HCT116 (cell line): Measurements from ENCODE around the gene STPG1. TPM values are rescaled to one million over a fixed set of nuclear protein-coding genes. Genes with fewer than 3 reads are reported as not detected.

ENCODE experiments used
- ATAC-seq: fragments of 200-7000 bp; cut with Tn5 transposase; 2 replicates; pipeline ENCODE4 v1.9.1; 2020; ENCODE audit warnings: mild to moderate bottlenecking, moderate library complexity
- BruUV-seq: library from RNA; stranded (reverse); fragments of 400-500 nt; replicated peaks from 2 replicates; lab custom pipeline; 2021; lab: Mats Ljungman, UMichigan
- CTCF ChIA-PET: fragments of 300-600 bp; sonication (Branson Sonifier 250); formaldehyde crosslinking; loops from one replicate; lab custom pipeline; 2021; ENCODE audit warnings: antibody characterized with exemption; lab: Charles Lee
- POLR2A ChIA-PET: fragments of 300-600, 350-600 bp; sonication (Branson Sonifier 250); formaldehyde crosslinking; loops from one replicate; lab custom pipeline; 2021; ENCODE audit warnings: antibody characterized with exemption; lab: Charles Lee
- RAD21 ChIA-PET, 2 experiments: fragments of 300-600 bp; sonication (Branson Sonifier 250); formaldehyde crosslinking; loops; one replicate each; lab custom pipeline; 2023; ENCODE audit warnings: low total read pairs in 2 of 2; ENCODE audit not compliant: uncharacterized antibody in 2 of 2, unreplicated experiment in 2 of 2, low non-redundant PET in 1 of 2; lab: Charles Lee
- DNase-seq: peaks from one replicate; pipeline ENCODE4 v3.0.0-alpha.2; 2010; ENCODE audit warnings: low read depth, low spot score
- H2AFZ ChIP-seq: fragments of 200-600 bp; shearing (Covaris generic), sonication (generic); 2 replicates; pipeline ENCODE4 v1.6.1; 2017; ENCODE audit warnings: low read depth, mixed run types, mixed read lengths, antibody characterized with exemption, low read length; ENCODE audit not compliant: poor library complexity, severe bottlenecking
- H3K27ac ChIP-seq: 2 replicates; pipeline ENCODE4 v1.5.1; 2012; ENCODE audit warnings: low read depth, low read length
- H3K27me3 ChIP-seq: fragments of 200-600 bp; sonication (generic); 2 replicates; pipeline ENCODE4 v1.6.1; 2016; ENCODE audit warnings: mixed run types, low read length, mixed read lengths; ENCODE audit not compliant: insufficient read depth
- H3K36me3 ChIP-seq, 2 experiments: fragments of 200-500 bp in 1 of 2; fragments of 200-600 bp in 1 of 2; sonication (Bioruptor generic) in 1 of 2; sonication (generic) in 1 of 2; 2 replicates each; pipeline versions ENCODE4 v1.5.1 to v1.6.1; 2014 to 2016; ENCODE audit warnings: low read length in 2 of 2, inconsistent platforms in 1 of 2, mixed read lengths in 1 of 2, mixed run types in 1 of 2; ENCODE audit not compliant: insufficient read depth in 2 of 2, control insufficient read depth in 1 of 2
- H3K4me1 ChIP-seq, 2 experiments: fragments of 200-600 bp in 1 of 2; sonication (generic) in 1 of 2; 2 replicates each; pipeline versions ENCODE4 v1.5.1 to v1.6.1; 2012 to 2017; ENCODE audit warnings: low read length in 2 of 2, inconsistent platforms in 1 of 2, mild to moderate bottlenecking in 1 of 2, mixed read lengths in 1 of 2, mixed run types in 1 of 2, moderate library complexity in 1 of 2; ENCODE audit not compliant: insufficient read depth in 2 of 2, control insufficient read depth in 1 of 2
- H3K4me2 ChIP-seq: fragments of 200-600 bp; sonication (generic); 2 replicates; pipeline ENCODE4 v1.6.1; 2017; ENCODE audit warnings: mixed run types, low read length, mixed read lengths
- H3K4me3 ChIP-seq, 2 experiments: fragments of 200-600 bp in 1 of 2; sonication (generic) in 1 of 2; replicated peaks in 1 of 2; 2 replicates each; pipeline ENCODE4 v1.5.1; 2011 to 2016; ENCODE audit warnings: low read length in 2 of 2, control low read depth in 1 of 2, low read depth in 1 of 2, mild to moderate bottlenecking in 1 of 2, mixed read lengths in 1 of 2, mixed run types in 1 of 2
- H3K79me2 ChIP-seq: fragments of 200-600 bp; sonication (generic); 2 replicates; pipeline ENCODE4 v1.6.1; 2017; ENCODE audit warnings: mild to moderate bottlenecking, mixed run types, low read length, moderate library complexity, mixed read lengths; ENCODE audit not compliant: insufficient read depth
- H3K9ac ChIP-seq: fragments of 200-600 bp; sonication (generic); 2 replicates; pipeline ENCODE4 v1.6.1; 2016; ENCODE audit warnings: low read length, mixed read lengths
- H3K9me2 ChIP-seq: fragments of 200-600 bp; sonication (generic), shearing (Covaris generic); 2 replicates; pipeline ENCODE4 v1.6.1; 2017; ENCODE audit warnings: mixed run types, mild to moderate bottlenecking, moderate library complexity; ENCODE audit not compliant: insufficient read depth
- H3K9me3 ChIP-seq, 2 experiments: fragments of 200-500 bp in 1 of 2; fragments of 200-600 bp in 1 of 2; sonication (Bioruptor generic) in 1 of 2; sonication (generic) in 1 of 2; 2 replicates each; pipeline ENCODE4 v1.6.1; 2014 to 2017; ENCODE audit warnings: low read length in 2 of 2, mixed read lengths in 2 of 2, inconsistent platforms in 1 of 2, low read depth in 1 of 2, mild to moderate bottlenecking in 1 of 2, mixed run types in 1 of 2, moderate library complexity in 1 of 2; ENCODE audit not compliant: control insufficient read depth in 1 of 2, insufficient read depth in 1 of 2
- H4K20me1 ChIP-seq: fragments of 200-600 bp; sonication (generic), shearing (Covaris generic); 2 replicates; pipeline ENCODE4 v1.6.1; 2017; ENCODE audit warnings: mixed run types, mild to moderate bottlenecking, moderate library complexity; ENCODE audit not compliant: insufficient read depth
- CBX3 ChIP-seq: IDR thresholded peaks from 2 replicates; pipeline ENCODE4 v1.6.1; 2012; ENCODE audit warnings: low read depth
- CEBPB ChIP-seq: IDR thresholded peaks from 2 replicates; pipeline ENCODE4 v1.6.1; 2012; ENCODE audit warnings: low read depth
- EGR1 ChIP-seq: IDR thresholded peaks from 2 replicates; pipeline ENCODE4 v1.6.1; 2012; ENCODE audit warnings: low read depth
- ELF1 ChIP-seq: IDR thresholded peaks from 2 replicates; pipeline ENCODE4 v1.6.1; 2012; ENCODE audit warnings: low read depth, borderline replicate concordance
- EZH2 ChIP-seq: fragments of 200-600 bp; sonication (generic); IDR thresholded peaks from 2 replicates; pipeline ENCODE4 v1.6.1; 2017; ENCODE audit warnings: antibody characterized with exemption, mixed run types
- FOSL1 ChIP-seq: IDR thresholded peaks from 2 replicates; pipeline ENCODE4 v1.6.1; 2012; ENCODE audit warnings: low read depth
- JUND ChIP-seq: IDR thresholded peaks from 2 replicates; pipeline ENCODE4 v1.6.1; 2012
- POLR2A ChIP-seq: IDR thresholded peaks from 2 replicates; pipeline ENCODE4 v1.7.0; 2011; ENCODE audit warnings: borderline replicate concordance; ENCODE audit not compliant: insufficient read depth, insufficient read length; ENCODE audit errors: extremely low read depth
- POLR2AphosphoS5 ChIP-seq: IDR thresholded peaks from 2 replicates; pipeline ENCODE4 v1.6.1; 2011; ENCODE audit warnings: mild to moderate bottlenecking, low read depth, low read length, moderate library complexity
- RAD21 ChIP-seq: IDR thresholded peaks from 2 replicates; pipeline ENCODE4 v1.6.1; 2012; ENCODE audit warnings: low read depth, mild to moderate bottlenecking
- SP1 ChIP-seq: IDR thresholded peaks from 2 replicates; pipeline ENCODE4 v1.6.1; 2012; ENCODE audit warnings: low read depth
- SRF ChIP-seq: IDR thresholded peaks from 2 replicates; pipeline ENCODE4 v1.6.1; 2012; ENCODE audit warnings: low read depth
- TCF7L2 ChIP-seq: IDR thresholded peaks from 2 replicates; pipeline ENCODE4 v1.7.0; 2011; ENCODE audit warnings: borderline replicate concordance, inconsistent platforms; ENCODE audit not compliant: insufficient read depth, insufficient read length; ENCODE audit errors: extremely low read depth
- YY1 ChIP-seq: IDR thresholded peaks from 2 replicates; pipeline ENCODE4 v1.6.1; 2011; ENCODE audit warnings: low read length, low read depth, moderate library complexity, mild to moderate bottlenecking; ENCODE audit not compliant: insufficient replicate concordance; ENCODE audit errors: extremely low read depth
- ZFX ChIP-seq: fragments of 450-650 bp; IDR thresholded peaks from 2 replicates; pipeline ENCODE4 v1.6.1; 2017
- ZNF274 ChIP-seq: fragments of 200-500 bp; sonication (Bioruptor generic); IDR thresholded peaks from 2 replicates; pipeline ENCODE4 v1.6.1; 2014; ENCODE audit warnings: mild to moderate bottlenecking, low read depth, low read length, inconsistent platforms
- intact Hi-C: fragments of 100-400 bp; cut with micrococcal nuclease; formaldehyde crosslinking; loops from 2 replicates; pipeline ENCODE4 v1.10.0; 2022
- total RNA-seq: library from RNA; stranded (reverse); gene quantifications from one replicate; pipeline ENCODE4 v1.2.1, GENCODE V29; 2021; ENCODE audit not compliant: unreplicated experiment

STPG1 gene
- total RNA-seq, 1 experiment from 2014 or later = 13.4 TPM

GRCh38 chr1:24364605-24364974 is 49.0 kb downstream of the STPG1 start (continued):
- TF ChIP-seq TCF7L2 (peak; percentile 9), FOSL1 (no peak), CEBPB (0 out of 2 replicates have a peak, but pooled peaks have one; percentile 13), SRF (no peak), ELF1 (no peak), POLR2AphosphoS5 (no peak), YY1 (no peak), EZH2 (no peak), ZFX (no peak), CBX3 (0 out of 2 replicates have a peak, but pooled peaks have one; percentile 24), EGR1 (no peak), ZNF274 (no peak), POLR2A (no peak), SP1 (peak; percentile 65; the same call in 1 of the 2 replicates)
- TF ChIP-seq, all 23 proteins: peak for 5

GRCh38 chr1:24363994-24364393 is 49.6 kb downstream of the STPG1 start:
- H3K4me3 ChIP-seq = peak overlapping the region in 1 of 2 experiments; percentile 26; a peak in 2 of 4 replicates
- no peaks in the 10 kb centered on the region for H3K9me2 ChIP-seq
- peak overlapping the region; percentile 78 for H3K27ac ChIP-seq
- TF ChIP-seq RAD21 = no peak
- TF ChIP-seq FOSL1 = no peak
- no peak for TF ChIP-seq TCF7L2
- no peak for TF ChIP-seq JUND
- CTCF ChIA-PET = interaction anchor here (2.0 kb wide), 1 partner anchor 162 kb away, joined by 9 read pairs; no protein-coding TSS in a partner anchor
- H4K20me1 ChIP-seq = no peaks in the 10 kb centered on the region
- no peaks in the 10 kb centered on the region for H3K79me2 ChIP-seq
- peak overlapping the region; percentile 64 for H3K4me2 ChIP-seq
- intact Hi-C loops = no loop called here
- peak overlapping the region; percentile 32 for H3K9ac ChIP-seq
- H3K27me3 ChIP-seq = no peaks in the 10 kb centered on the region
- DNase-seq (no peak), ATAC-seq (no peak)
- RAD21 ChIA-PET = no interaction called here
- H3K4me1 ChIP-seq = peaks cover 44 to 65% of the 10 kb centered on the region in 2 experiments
- no TSS peak for BruUV-seq
- POLR2A ChIA-PET = no interaction called here
- H3K9me3 ChIP-seq = no peaks in the 10 kb centered on the region
- H2AFZ ChIP-seq = no peak overlapping the region
- H3K36me3 ChIP-seq = no peaks in the 10 kb centered on the region
